DMS114 treated with DMSO at 0.1 percent for 48 hours (cell line): ENCODE measurements around the gene PRICKLE4.
"Not testable (repeated sequence)": the region's sequence is repeated elsewhere in the genome, so short reads cannot be mapped to it uniquely, and the experiment has no call there.

Source experiments
- DNase-seq: peaks from one replicate; lab custom pipeline; 2025; ENCODE audit not compliant: unreplicated experiment; lab: John Stamatoyannopoulos, UW

PRICKLE4 gene

DNA sequence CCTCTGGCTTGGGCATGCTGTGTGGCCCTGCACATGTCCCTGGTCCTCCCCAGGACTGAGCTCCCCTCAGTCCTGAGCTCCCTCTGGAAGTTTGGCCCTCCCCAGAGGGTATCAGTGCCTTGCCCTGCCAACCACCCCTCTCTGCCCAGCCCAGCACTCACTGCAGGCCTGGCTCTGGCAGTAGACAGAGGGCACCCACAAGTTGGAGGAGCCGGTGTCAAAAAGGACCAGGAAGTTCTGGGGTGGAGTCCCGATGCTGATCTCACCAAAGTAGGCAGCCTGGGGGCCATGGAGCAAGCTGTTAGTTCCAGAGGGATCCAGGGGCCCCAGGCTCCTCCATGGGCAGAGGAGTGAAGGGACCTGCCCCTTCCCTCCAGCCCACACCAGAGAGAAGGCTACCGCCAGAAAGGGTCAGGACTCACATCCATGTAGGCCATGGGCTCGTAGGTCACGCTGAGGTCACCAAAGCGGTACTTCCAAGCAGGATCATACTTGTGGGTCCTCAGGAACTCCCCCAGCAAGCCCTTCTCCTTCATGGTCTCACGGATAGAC, 36.3 kb upstream of the PRICKLE4 start:
- no peak for DNase-seq

DNA sequence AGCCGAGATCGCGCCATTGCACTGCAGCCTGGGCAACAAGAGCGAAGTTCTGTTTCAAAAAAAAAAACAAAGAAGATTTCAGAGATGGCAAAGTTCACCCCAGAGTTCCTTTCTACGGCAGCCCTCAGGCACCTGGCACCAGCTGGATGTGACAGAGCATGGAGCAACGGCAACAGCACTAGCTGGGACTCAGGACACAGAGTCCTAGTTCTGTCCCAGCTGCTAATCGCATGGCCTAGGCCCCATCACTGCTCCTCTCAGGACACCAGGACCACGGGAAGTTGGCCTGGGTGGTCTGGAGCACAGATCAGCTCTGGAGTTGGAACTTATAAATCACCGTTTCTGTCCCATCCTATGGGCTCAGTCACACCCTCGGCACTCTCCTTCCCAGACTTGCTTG, 34.5 kb upstream of the PRICKLE4 start:
- no peak for DNase-seq

DNA sequence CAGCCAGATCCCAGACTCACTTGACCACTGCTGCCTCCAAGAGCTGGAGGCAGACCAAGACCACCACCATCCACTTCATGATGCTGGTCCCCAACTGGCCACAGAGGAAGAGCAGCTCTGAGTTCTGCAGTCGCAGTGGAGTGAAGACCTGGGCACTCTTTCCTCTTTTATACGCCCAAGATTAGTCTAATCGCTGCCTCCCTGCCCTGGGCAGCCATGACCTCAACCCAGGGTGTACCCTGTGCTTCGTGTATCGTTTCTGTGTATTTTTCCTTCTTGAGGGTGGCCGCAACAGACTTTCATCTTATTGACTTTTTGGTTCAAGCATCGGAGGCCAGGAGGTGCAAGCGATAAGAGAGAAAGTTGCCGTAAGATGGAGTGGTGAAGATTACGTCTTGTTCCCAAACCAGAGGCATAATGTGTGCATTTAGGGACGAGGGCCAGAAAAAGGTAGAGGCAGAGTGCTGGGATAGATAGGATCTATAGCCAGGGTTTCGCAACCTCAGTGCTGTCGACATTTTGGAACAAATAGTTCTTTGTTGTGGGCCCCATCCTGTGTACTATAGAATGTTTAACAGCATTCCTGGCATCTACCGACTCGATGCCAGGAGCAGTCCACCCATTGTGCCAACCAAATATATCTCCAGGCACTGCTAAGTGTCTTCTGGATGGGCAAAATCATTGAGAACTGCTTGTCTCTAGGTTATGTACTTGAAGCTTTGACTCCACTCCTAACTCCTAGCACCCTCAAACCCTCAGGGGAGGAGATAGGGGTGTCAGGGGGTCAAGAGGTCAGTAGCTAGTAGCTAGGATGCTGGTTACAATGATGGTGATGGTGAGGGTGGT, 33.1 kb upstream of the PRICKLE4 start, which contains the start of gene PGC:
Gene PGC, minus strand, starts transcription at position 142 of the 846 bp plus-strand sequence. Its CDS starts 63 bp downstream, at position 79.
- DNase-seq, result no peak

DNA sequence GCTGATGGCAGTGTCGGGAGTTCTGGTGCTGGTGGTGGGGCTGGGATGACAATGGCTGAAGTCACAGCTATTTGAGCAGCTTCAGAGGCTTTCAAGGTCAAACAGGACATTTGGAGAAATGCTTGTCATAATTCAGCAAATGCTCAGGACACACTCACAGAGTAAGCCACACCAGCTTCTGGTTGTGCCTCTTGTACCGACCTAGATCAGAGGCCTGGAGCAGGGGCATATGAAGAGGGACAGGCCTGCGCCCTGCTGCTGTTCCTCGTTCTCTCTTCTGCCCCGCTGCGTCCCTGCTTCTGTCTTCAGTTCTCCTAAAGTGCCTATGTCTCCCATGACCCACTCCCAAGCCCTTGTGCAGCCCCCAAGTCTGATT, 32.5 kb upstream of the PRICKLE4 start:
- DNase-seq, result no peak

DNA sequence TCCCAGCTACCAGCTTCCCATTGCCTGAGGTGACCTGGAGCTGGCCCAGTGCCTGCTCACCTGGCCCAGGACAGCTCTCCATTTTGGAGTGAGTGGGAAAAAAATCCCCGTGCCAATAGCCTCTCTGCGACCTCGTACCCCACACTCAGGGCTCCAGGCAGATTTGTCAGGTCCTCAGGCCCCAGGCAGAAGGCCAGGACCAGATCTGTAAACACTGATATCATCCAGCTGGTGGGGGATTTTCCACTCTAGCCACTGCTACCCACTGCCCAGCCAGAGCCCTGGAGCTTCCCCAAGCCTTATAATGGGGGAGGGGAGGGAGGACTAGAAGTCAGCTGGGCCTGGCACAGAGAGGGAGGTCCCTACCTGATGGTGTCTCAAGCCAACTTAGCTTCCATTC, 32.0 kb upstream of the PRICKLE4 start:
- no peak for DNase-seq

DNA sequence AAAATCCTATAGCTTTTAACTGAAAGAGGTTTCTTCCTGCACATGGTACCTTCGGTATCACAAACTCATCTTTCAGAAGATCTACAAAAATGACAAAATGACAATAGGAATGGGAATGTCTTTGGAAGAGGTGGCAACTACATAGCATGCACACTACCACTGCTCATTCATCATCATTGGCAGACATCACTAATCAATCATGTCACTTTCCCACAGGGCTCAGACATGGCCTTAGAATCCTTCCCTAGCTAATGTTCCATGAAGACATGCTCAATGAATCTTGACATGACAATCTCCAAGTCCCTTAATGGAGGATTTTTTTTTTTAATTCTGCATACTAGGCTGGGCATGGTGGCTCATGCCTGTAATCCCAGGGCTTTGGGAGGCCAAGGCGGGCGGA, 30.2 kb upstream of the PRICKLE4 start:
- DNase-seq, result no peak

DNA sequence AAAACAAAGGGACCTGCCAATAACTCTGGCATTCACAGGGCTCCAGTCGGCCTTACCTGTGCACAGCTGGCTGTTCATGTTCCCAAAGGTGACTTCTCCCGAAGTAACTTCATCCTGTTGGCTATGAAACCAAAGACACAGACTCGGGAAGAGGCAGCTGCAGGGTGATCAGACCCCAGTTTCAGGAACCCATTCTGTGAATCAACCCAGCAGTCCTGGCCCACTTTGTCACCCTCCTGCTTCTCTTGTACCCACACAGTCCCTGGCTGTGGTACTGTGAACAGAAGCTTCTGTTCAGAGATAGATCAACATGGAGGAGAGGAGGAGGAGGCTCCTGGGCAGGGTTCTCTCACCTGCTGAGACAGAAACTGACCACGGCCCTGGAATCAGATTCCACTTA, 24.7 kb upstream of the PRICKLE4 start:
- DNase-seq, result no peak

DNA sequence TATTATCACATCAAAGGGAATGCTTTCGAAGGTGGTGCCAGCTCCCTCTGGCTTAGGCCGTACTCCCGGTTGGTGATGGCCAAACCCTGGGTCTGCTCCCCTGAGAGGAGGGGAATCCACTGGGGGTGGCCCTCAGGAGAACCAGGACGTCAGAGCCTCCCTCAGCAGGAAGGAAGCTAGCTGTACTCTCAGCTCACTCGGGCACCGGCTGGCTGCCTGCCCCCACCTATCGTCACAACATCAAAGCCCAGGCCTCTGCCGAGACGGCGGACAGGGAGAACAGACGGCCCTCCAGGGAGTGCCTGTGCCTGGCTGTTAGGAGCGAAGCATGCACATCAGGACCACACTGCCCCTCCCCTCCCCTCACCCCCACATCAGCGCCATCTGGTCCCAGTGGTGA, 24.2 kb upstream of the PRICKLE4 start:
- no peak for DNase-seq

DNA sequence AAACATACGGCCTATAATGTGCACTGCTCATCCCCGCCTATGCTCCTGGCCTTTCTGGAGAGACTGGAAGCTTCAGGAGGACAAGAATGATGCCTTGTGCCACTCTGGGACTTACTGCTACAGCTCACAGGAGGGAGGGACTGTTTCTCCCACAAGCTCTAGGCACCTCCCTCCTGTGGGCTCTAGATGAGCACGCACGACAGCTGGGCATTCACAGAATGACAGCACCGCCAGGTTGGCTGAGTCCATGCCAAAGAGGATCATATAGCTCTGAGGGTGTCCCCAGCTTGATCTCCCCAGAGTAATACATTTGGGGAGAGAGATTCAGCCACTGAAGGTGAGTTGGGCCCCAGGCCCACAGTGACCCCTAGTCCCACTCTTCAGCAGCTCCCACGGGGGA, 23.3 kb upstream of the PRICKLE4 start:
- no peak for DNase-seq

DNA sequence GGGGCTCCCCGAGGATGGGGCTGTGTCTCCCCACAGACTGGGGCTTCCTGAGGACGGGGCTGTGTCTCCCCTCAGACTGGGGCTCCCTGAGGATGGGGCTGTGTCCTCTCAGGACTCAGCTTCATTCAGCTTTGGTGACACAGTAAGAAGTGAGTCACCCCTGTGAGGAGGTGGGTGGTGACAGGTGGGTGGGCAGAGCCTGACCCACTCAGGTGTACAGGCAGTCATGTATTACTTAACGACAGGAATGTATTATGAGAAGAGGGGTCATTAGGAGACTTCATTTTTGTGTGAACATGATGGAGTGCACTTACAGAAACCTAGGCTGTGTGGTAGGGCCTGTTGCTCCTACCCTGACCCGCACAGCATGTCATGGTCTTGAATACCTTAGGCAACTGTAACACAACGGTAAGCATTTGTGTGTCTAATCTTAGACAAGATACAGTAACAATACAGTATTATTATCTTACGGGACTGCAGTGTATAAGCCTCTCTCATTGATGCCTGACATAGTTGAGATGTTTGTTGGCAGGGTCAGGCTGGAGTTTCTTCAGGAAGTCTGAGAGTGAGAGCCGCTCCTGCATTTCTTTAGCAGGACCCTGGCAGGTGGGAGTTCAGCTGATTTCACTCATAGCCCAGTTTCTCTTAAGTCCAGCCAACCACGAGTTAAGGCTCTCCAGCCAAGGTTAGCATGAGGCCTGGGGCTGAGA, 22.5 kb upstream of the PRICKLE4 start:
- DNase-seq, result no peak

DNA sequence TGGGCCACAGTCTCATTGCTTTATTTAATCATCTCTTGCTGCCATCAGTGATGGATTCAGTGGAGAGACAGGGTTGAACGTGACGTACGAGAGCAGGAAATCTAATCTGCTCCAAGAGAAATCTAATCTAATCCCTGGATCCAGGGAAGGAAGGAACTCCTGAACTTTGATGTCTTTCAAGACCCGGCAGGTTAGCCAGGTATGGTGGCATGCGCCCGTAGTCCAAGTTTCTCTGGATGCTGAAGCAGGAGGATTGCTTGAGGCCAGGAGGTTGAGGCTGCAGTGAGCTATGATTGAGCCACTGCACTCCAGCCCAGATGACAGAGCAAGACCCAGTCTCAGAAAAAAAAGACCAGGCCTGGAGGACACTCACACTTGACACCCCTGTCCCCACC, 21.9 kb upstream of the PRICKLE4 start:
- DNase-seq, result no peak

DNA sequence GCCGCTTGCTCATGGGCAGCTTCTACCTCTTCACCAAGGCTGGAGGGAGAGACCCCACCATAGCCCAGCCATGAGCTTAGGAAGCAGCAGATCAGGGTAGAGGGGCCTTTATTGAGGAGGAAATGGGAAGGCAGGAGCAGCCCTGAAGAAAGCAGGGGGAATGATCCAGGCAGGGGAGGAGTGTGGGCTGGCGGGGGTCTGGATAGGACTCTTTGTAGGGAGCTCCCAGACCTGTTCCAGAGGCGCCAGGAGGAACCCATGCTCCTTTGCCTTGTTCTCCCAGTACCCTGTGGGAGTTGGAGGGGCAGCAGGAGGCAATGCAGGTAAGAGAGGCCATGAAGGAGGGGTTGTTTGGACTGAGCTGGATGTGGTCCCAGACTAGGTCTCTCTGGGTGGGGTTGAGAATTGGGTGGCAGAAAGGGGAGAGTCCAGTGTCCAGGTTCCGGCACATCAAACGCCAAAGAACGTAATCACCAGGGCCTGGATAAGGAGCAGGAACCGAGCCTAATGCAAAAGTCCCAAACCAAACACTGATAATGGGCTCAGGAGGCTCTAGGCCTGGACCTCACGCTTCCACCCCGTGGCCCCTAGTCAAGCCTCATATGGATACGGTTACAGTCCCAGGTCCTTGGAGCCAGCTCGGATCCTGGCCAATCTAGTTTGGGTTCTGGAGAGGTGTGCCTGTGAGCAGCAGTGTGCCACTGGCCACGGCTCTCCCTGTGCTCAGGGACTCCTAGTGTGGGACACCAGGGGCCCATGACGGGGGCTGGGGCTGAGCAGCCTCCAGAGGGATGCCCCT, 21.3 kb upstream of the PRICKLE4 start:
- no peak for DNase-seq

DNA sequence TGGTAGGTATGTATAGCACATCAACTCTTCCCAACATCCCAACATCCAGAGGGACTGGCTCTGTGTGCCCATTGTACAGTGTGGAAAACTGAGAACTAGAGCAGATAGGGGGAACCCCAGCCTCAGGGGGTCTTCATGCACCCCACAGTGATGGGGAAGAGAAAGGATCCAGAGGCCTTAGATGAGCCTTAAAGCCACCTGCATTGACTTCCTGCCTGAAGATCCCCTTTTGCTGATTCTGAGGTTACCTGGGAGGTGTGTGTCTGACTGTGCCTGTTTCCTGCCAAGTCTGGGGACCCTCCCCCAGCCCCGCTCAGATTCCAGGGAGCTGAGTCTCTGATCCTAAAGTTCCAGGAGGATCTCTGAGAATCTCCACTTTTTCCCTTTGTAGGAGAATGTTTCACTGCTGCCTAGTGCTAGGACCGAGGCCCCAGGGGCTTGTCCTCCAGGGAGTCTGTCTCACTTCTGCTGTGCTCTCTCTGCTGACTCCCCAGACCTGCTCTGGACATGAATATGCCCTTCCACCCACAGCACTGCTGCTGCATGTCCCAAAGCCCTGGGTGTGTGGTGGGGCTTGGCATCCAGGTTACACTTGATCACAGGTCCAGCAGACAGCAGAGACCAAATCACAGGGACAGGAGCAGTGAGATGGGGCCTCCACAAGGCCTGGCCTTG, 20.5 kb upstream of the PRICKLE4 start:
- no peak for DNase-seq

DNA sequence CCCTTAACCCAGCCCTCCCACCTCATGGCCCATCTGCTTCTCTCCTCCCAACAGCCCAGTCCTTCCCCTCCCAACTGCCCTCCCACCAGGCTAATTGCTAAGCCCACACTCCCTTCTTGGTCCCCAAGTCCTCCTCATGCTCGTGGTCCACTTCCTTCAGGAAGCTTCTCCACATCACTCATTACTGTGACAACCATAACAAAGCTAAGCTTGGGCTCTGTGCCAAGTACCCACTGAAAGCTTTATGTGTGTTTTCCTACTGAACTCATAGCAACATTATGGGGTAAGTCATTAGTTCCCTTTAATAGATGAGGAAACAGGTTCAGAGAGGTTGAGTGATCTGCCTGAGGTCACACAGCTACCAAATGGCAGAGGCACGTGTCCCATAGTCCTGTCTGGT, 17.1 kb upstream of the PRICKLE4 start:
- no peak for DNase-seq

DNA sequence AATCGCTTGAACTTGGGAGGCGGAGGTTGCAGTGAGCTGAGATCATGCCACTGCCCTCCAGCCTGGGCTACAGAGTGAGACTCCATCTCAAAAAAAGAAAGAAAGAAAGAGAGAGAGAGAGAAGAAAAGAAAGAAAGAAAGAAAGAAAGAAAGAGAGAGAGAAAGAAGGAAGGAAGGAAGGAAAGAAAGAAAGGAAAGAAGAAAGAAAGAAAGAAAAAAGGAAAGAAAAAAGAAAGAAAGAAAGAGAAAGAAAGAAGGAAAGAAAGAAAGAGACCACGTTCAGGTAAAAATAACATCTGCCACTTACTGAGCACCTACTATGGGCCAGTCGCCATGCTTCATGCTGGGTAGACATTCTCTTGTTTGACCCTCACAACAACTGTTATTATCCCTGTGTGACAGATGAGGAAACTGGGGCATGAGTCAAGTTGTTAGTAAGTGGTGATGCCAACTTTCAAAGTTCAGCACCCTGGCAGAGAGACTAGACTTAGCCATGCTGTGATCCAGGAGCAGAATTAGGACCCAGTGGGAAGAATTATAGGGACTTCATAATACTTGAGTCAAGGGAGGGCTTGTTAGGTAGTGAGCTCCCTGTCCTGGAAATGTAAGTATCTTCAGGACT, 14.4 kb upstream of the PRICKLE4 start:
- not testable (repeated sequence) for DNase-seq

DNA sequence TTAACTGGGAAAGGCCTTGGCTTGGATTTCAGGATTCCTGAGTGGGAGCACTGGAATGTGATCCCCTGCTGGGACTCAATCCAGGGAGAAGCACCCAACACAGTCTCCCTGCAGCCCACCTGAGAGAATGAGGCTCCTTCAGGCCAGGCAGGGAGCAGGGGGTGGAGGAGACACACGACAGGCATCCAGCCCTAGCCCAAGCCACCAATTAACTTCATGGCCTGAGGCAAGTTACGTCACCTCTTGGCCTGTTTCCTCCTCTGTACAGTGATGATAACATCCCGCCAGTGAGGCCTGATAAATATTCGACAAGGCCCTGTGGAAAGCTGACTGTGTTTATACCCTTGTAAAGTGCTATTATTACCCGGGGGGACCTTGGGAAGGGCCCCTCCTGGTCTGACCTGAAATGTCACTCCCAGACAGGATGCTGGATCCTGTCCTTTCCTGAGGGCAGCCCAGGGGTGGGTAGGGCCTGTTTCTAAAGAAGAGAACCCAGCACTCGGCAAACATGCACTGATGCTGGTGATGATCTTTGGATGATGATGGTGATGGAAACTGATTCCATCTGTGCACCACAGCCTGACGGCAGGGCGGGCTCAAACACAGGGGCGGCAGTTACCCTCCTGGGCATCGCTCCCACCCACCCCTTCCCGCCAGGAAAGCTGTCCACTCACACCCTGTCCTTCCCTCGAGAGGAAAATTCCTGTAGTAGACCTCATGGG, 13.3 kb upstream of the PRICKLE4 start:
- DNase-seq, result no peak

DNA sequence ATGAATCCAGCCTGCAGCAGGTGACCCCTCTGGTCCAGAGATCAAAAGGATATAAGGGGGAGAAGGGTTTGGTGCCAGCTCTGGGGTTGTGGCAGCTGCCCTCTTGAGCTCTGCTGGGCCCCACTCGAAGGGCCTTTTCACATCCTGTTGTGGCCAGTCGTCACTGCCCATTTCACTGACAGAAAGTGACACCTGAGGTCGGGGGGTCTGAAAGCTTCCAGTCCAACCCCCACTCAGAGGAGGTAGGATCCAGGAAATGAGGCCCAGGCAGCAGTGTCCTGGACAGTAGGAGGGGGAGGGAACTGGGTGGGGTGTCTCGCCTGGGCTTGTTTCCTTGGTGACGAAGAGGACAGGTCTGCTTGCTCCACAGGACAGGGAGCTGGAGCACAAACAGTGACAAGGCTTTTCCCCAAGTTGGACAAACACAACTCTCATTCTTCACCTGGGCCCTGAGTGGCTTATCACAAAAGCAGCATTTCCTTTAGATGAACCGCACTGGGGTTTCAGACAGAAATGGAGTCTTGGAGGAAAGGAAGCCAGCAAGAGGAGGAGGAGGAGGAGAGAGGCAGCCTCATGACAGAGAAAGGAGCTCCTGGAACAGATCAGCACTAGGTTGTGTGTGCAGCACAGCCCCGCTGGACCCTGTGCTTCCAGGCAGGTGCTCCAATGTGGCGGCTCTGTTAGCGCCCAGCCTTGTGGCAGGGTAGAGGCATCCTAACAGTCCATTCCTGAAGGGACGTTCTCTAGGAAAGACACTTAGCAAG, 11.9 kb upstream of the PRICKLE4 start:
- DNase-seq, result no peak

DNA sequence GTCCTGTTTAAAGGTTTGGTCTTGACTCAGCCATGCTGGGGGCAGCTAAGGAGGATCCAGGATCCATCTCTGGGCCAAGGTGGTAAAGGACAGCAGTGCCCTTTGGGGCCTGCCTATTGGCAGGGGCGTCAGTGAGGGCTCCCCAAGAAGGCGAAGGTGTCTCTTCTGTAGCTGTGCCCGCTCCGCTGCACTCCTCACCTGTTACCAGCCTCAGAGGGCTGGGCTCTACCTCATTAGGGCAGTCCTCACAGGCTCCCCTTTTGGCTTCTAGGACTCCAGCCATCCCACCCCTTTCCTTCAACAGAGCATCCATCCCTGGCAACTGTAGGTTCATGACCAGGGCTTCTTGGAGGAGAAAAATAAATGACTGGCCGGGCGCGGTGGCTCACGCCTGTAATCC, 11.2 kb upstream of the PRICKLE4 start:
- no peak for DNase-seq
